Mesothelial cell of epicardium (in vitro differentiated cells): ENCODE measurements around the gene BAHCC1. TPM values are rescaled to one million over a fixed set of nuclear protein-coding genes. Genes with fewer than 3 reads are reported as not detected.

Experiments used
- DNase-seq, 2 experiments: peaks; one replicate each; pipeline ENCODE4 v3.0.0; 2021; ENCODE audit warnings: low spot score in 2 of 2; ENCODE audit not compliant: unreplicated experiment in 2 of 2
- H3K27ac Mint-ChIP-seq: 2 replicates; pipeline ENCODE4 v1.8.0; 2021; ENCODE audit warnings: mixed read lengths
- H3K27me3 Mint-ChIP-seq: 2 replicates; pipeline ENCODE4 v1.8.0; 2021; ENCODE audit warnings: low read depth, mixed read lengths
- H3K36me3 Mint-ChIP-seq: 2 replicates; pipeline ENCODE4 v1.8.0; 2021; ENCODE audit warnings: mixed read lengths
- H3K4me1 Mint-ChIP-seq: 2 replicates; pipeline ENCODE4 v1.8.0; 2021; ENCODE audit warnings: mixed read lengths
- H3K4me3 Mint-ChIP-seq: 2 replicates; pipeline ENCODE4 v1.8.0; 2021; ENCODE audit warnings: mild to moderate bottlenecking, moderate library complexity, mixed read lengths
- H3K9me3 Mint-ChIP-seq: 2 replicates; pipeline ENCODE4 v1.8.0; 2021; ENCODE audit warnings: mixed read lengths
- total RNA-seq: library from RNA; stranded (reverse); gene quantifications from 3 replicates; pipeline ENCODE4 v1.2.1, GENCODE V29; 2021
- TF ChIP-seq, protein P1 (sequence below): fragments of 200-600 bp; sonication (generic); IDR thresholded peaks from one replicate; pipeline ENCODE4 v1.5.0; 2021; ENCODE audit warnings: antibody characterized with exemption; ENCODE audit not compliant: unreplicated experiment

The BAHCC1 gene
- total RNA-seq, 1 donor from 2014 or later, result 34.9 TPM

DNA sequence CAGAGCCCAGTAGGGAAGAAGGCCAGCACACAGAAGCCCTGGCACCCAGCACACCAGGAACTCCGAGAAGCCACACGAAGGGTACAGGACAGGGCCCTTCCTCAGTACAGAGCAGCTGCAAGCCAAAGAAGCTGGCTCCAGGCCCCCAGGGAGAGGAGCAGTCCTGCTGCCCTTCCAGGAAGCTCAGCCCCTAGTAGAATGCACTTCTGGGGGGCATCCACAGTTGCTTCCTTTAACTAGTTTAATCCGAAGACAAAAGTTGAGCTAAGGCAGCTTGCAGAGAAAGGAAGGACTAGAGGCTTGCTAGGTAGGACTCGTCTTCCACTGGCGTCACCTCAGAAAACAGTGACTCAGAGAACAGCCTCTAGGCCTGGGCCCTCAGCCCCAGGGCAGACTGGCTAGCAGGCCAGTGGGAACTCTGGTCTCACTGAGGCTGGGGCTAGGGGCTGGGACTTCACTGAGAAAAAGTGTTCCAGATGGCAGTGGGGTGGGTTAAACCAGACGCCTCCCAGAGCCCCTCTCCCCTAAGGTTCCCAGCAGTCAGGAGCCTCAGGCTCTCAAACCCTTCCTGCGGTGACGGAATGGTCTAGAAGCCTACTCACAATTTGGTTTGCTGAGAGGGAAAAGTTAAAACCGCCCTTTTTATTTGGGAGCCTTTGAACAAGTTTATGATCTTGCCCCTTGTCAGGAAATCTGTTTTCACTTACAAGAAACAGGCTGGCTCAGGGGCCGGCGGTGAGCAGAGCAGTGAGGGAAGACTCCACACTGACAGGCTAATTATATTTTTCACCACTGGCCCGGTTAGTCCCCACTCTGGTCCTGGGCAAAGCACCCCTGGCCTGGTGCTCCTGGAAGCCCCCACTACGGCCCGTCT lies 75.9 kb downstream of the BAHCC1 start:
- DNase-seq, result no peak
- H3K9me3 Mint-ChIP-seq, result no peaks in the 10 kb centered on the region
- H3K4me3 Mint-ChIP-seq, result no peak overlapping the region
- TF ChIP-seq, protein P1, sequence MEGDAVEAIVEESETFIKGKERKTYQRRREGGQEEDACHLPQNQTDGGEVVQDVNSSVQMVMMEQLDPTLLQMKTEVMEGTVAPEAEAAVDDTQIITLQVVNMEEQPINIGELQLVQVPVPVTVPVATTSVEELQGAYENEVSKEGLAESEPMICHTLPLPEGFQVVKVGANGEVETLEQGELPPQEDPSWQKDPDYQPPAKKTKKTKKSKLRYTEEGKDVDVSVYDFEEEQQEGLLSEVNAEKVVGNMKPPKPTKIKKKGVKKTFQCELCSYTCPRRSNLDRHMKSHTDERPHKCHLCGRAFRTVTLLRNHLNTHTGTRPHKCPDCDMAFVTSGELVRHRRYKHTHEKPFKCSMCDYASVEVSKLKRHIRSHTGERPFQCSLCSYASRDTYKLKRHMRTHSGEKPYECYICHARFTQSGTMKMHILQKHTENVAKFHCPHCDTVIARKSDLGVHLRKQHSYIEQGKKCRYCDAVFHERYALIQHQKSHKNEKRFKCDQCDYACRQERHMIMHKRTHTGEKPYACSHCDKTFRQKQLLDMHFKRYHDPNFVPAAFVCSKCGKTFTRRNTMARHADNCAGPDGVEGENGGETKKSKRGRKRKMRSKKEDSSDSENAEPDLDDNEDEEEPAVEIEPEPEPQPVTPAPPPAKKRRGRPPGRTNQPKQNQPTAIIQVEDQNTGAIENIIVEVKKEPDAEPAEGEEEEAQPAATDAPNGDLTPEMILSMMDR, result no peak
- H3K36me3 Mint-ChIP-seq, result no peaks in the 10 kb centered on the region
- H3K27me3 Mint-ChIP-seq, result no peaks in the 10 kb centered on the region
- H3K27ac Mint-ChIP-seq, result peak overlapping the region; percentile 67
- H3K4me1 Mint-ChIP-seq, result peaks cover 8% of the 10 kb centered on the region

DNA sequence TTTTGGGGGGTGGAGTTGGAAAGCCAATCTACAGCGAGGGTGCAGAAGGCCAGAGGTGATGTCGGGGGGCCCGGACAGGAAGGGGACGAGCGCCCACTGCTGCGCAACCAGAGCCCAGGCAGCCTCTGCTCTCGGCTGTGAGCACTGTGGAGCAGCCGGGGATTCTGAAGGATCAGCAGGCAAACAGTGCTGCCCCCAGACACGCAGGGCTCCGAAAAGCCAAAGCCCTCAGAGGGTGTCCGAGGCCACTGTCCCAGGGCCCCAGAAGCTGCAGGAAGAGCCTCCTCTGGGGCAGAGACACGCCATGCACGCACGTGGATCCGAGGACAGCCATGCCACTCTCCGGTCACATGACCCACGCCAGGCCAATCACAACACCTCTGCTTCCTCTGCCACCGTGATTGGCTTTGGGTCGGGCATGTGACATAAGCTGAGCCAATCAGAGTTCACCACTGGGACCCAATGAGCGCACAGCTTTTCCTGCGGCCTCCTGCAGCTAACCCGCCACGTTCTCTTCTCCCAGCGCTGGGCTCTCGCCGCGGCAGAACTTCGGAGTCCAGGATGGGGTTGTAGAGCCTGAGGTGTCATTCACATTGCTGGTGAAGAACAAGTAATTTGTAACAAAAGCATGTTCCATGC lies 76.7 kb downstream of the BAHCC1 start:
- peaks cover 1% of the 10 kb centered on the region for H3K9me3 Mint-ChIP-seq
- no peaks in the 10 kb centered on the region for H3K36me3 Mint-ChIP-seq
- DNase-seq, result no peak
- H3K4me3 Mint-ChIP-seq, result no peak overlapping the region
- H3K27me3 Mint-ChIP-seq, result no peaks in the 10 kb centered on the region
- H3K27ac Mint-ChIP-seq, result peak overlapping the region; percentile 67
- peaks cover 8% of the 10 kb centered on the region for H3K4me1 Mint-ChIP-seq
- TF ChIP-seq, protein P1, result no peak

DNA sequence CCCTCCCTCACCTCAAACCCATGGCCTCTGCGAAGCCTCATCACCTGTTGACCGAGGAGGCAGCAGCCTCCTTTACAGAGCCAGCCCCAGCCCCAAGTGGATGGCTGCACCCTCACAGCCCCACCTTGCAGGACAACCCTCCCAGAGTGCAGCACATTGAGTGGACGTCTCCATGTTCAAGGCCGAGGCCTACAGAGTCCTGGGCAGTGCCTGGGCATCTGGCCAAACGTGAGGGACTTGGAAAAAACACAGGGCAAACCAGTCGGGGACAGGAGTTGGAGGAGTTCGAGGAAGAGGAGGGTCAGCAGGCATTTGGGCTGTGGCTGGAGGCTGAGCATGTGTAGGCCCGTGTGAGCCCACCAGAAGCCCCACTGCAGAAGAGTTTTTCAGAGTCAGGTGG lies 77.8 kb downstream of the BAHCC1 start:
- no peak for DNase-seq
- no peaks in the 10 kb centered on the region for H3K36me3 Mint-ChIP-seq
- TF ChIP-seq, protein P1, result no peak
- H3K9me3 Mint-ChIP-seq, result peaks cover 4% of the 10 kb centered on the region
- H3K27me3 Mint-ChIP-seq, result peaks cover 1% of the 10 kb centered on the region
- H3K4me3 Mint-ChIP-seq, result no peak overlapping the region
- peaks cover 8% of the 10 kb centered on the region for H3K4me1 Mint-ChIP-seq
- H3K27ac Mint-ChIP-seq, result no peak overlapping the region

DNA sequence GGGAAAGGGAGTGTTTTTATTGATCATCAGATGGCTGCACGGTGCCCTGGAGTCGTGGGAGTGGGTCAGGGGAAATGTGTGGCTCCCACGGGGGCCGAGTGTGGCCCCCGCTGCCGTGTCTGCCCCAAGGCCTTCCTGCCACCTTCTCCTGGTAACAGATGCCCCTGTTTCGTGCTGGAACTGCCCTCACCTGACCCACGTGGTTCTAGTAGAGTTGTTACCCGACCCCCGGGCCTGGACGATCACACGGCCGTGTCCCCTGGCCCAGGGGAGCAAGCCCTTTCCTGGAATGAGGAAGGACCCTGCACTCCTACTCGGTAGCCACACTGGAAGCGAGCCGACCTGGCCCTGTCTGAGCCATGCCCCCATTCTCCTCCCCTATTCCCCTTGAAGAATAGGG lies 79.7 kb downstream of the BAHCC1 start:
- no peak for DNase-seq
- Mint-ChIP-seq H3K27ac (no peak overlapping the region), H3K4me1 (peaks cover 11% of the 10 kb centered on the region), H3K36me3 (no peaks in the 10 kb centered on the region), H3K4me3 (no peak overlapping the region), H3K9me3 (peaks cover 4% of the 10 kb centered on the region), H3K27me3 (peaks cover 8% of the 10 kb centered on the region)
- TF ChIP-seq, protein P1, result no peak

DNA sequence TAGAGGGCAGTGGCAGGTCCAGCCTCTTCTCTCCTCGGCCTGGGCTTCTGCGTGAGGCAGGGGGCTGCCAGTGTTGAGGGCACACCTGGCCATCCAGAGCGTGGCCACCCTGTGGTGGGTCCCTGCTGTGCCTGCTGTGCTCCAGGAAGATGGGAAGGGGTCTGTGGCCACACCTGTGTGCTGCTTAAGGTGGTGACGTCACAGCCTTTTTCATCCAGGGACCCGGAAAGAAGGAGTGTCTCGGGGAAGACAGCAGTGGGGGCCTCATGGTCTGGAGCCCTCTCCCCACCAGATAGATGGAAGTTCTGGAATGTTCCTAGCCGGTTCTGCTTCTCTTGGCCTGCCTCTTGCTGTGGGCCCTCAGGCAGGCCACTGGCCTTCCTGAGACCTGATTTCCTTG lies 80.8 kb downstream of the BAHCC1 start:
- peaks cover 4% of the 10 kb centered on the region for H3K9me3 Mint-ChIP-seq
- no peak overlapping the region for H3K27ac Mint-ChIP-seq
- no peaks in the 10 kb centered on the region for H3K36me3 Mint-ChIP-seq
- H3K4me3 Mint-ChIP-seq, result no peak overlapping the region
- peaks cover 16% of the 10 kb centered on the region for H3K27me3 Mint-ChIP-seq
- TF ChIP-seq, protein P1, result no peak
- H3K4me1 Mint-ChIP-seq, result peaks cover 11% of the 10 kb centered on the region
- no peak for DNase-seq
